ENCODE results near the gene HDHD3. TPM values are rescaled to one million over a fixed set of nuclear protein-coding genes. Genes with fewer than 3 reads are reported as not detected.

The HDHD3 gene
- total RNA-seq, 1 donor from 2014 or later = 19.0 TPM

- intact Hi-C loops (cut with micrococcal nuclease) = loop anchor here (1.0 kb wide), 5 partner anchors 9 to 70 kb away; partner anchors contain the start of genes ALAD, BSPRY, C9orf43 and CDC26
These were observed 36.6 kb downstream of the HDHD3 start, which contains the start of gene WDR31 for GRCh38 chr9:113340011-113340699. Gene WDR31, minus strand, starts transcription at chr9:113340275. Its CDS starts 8,253 bp downstream, at chr9:113332022.

GRCh38 chr9:113337714-113338113 lies 39.1 kb downstream of the HDHD3 start:
- intact Hi-C loops (cut with micrococcal nuclease) = no loop called here

- intact Hi-C loops (cut with micrococcal nuclease) = no loop called here
These were observed 45.0 kb downstream of the HDHD3 start for GRCh38 chr9:113331780-113332179.

- intact Hi-C loops (cut with micrococcal nuclease) = loop anchor here (2.0 kb wide), 1 partner anchor 15 kb away; no protein-coding TSS in a partner anchor
These were observed 48.6 kb downstream of the HDHD3 start for GRCh38 chr9:113328045-113328782.

- intact Hi-C loops (cut with micrococcal nuclease) = no loop called here
These were observed 50.6 kb downstream of the HDHD3 start for GRCh38 chr9:113326230-113326629.

Other genes starting within 250 kb of the HDHD3 start
- gene SLC31A2, start 226.0 kb downstream of the HDHD3 start, total RNA-seq = 2.2 and 2.9 TPM in 2 replicates
- gene FKBP15, start 155.7 kb downstream of the HDHD3 start, total RNA-seq = 36.9 and 38.6 TPM in 2 replicates
- 8.8 and 10.0 TPM in 2 replicates for gene SLC31A1, start 155.4 kb downstream of the HDHD3 start, total RNA-seq
- 32.9 and 36.2 TPM in 2 replicates for gene CDC26, start 101.4 kb downstream of the HDHD3 start, total RNA-seq
- gene PRPF4, start 101.3 kb downstream of the HDHD3 start, total RNA-seq = 36.8 and 37.2 TPM in 2 replicates
- 0.45 TPM in 1 of 2 replicates, not detected in the other for gene RNF183, start 73.6 kb downstream of the HDHD3 start, total RNA-seq
- 0.93 and 1.5 TPM in 2 replicates for gene WDR31, start 36.7 kb downstream of the HDHD3 start, total RNA-seq
- 7.4 and 7.6 TPM in 2 replicates for gene BSPRY, start 27.4 kb downstream of the HDHD3 start, total RNA-seq
- gene ALAD, start 24.3 kb upstream of the HDHD3 start, total RNA-seq = 36.6 and 36.8 TPM in 2 replicates
- gene POLE3, start 33.7 kb upstream of the HDHD3 start, total RNA-seq = 85.0 and 86.4 TPM in 2 replicates
- 0.45 and 0.73 TPM in 2 replicates for gene C9orf43, start 33.8 kb upstream of the HDHD3 start, total RNA-seq
- gene RGS3, start 86.7 kb upstream of the HDHD3 start, total RNA-seq = 39.5 and 42.7 TPM in 2 replicates